ENCODE measurements around the gene MED27.

GRCh38 chr9:132025766-132026165 lies 53.9 kb downstream of the MED27 start:
- TF ChIP-seq EZH2 (IDR thresholded peaks at IDR 0.05; ENCODE audit: low read length, missing control alignments) (no peak), CTCF (conservative IDR thresholded peaks at IDR 0.05 in 1 of 2, IDR thresholded peaks at IDR 0.05 in 1 of 2; ENCODE audit: low read depth in 1 of 2, low read length in 2 of 2) (no peak)
